ENCODE data around the gene NHLH1.

The NHLH1 gene

DNA sequence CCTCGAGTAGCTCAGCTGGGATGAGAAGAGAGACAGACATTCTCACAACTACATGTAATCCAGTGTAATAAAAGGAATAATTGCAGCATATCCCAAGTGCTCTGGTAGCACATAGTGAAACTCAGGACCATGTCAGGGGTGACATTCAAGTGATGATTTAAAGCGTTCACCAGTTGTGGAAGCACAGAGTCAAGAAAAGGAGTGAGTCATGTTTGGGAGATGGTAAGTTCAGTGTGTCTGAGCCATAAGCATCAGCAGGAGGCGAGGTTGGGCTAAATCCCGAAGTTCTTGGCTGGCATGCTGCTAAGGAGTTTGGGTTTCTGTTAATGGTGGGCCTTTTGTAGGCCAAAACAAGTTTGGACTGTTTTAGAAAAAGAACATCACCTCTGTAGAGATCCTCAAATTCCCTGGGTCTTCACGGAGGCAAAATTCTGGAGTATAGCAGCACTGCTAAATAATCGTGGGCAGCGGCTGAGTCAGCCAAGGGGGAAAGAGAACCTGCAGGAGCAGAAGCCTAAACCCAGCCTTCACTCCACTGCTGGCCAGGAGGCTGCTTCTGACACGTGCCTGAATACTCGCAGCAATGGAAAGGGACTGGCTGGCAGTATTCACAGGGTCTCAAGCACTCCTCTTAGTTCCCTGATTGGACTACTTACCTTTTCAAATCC is 7.2 kb upstream of the NHLH1 start:
- DNase-seq = no peak

DNA sequence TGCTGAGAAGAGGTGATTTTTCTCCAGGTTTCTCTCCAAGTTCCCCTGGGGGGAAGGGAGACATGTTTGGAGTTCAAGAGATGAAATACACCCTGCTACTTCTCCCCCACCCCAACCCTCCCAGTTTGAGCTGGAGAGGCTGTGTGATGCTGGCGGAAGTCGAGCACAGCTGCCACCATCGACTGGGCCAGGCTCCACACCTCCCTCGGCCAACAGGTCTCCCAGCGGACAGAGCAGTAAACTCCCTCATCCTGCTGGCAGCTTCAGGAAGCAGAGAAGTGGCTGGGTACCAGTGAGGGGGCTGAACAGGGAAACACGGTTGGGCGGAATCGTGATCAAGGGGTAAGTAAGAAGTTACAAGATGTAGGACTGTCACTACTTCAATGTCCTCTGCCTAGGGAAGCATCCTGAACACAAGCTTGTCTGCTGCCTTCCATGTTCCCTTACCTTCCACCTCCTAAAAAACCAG is 6.6 kb upstream of the NHLH1 start:
- DNase-seq = no peak

DNA sequence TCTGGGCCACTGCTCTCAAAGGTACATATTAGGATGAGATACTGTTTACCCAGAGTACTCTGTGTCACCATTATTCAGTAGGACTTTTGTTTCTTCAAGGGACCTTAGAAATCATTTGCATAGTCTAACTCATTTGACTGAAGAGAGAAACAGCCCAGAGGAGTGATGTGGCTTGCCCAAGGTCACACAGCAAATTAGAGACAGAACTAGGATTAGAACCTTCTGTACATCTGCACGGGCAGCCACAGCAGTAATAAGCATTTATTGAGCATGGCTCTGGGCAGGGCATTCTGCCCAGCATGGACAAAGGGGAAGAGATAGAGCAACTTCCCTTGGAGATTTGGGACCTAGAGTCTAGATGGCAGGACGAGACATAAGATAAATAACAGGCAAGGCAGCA is 5.7 kb upstream of the NHLH1 start:
- no peak for DNase-seq

DNA sequence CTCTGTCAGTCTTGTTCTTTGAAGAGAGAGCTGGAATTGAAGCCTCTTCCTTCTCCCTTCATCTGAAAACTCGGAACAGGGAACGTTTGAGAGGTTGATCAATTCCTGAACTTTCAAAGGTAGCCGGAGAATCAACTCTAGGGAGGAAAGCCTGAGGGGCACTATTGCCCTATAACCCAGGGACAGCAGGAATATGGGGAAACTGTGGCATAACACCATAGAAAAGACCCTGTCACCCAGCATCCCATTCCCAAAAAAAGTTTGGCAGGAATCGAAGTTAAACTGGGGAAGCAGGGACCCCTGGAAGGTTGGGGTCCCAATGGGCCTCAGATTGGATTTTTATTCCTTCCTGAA is 5.1 kb upstream of the NHLH1 start:
- DNase-seq = no peak

DNA sequence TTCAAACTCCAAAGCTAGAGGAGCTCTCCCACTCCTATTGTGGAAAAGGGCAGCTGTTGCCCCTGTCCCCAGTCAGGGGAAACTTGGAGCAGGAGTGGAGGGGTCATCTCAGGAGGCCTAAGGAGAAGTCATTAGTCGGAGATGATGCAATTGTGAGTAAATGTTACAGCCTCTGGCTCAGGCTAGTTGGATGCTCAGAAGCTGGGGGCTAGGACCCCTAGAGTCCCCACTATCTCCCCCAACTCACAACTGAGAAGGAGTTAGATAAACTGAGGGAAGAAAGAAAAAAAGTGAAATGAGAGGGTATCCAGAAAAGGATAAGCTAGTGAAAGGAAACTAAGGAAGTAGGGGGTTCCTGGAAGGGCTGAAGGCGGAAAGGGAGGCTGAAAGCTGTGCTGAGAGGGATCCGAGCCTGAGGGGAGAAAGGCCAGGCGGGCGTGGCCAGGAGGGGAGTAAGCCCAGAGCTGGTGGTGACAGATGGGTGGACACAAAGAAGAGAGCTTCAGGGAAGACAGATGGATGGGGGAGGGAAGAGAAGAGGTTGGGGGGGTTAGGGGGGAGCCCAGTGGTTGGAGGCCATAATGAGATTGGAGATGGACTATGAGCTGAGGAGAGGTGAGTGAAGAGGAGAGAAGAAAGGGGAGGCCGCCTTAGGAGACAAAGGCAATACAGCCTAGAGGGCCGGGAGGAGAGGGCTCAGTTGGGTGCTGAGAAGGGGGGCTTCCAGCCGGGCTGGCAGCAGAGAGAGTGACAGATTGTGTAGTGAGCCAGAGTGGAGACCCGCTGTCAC is 4.5 kb upstream of the NHLH1 start:
- DNase-seq = no peak

- no peak for DNase-seq
Observed at GRCh38 chr1:160363010-160363409, 3.9 kb upstream of the NHLH1 start.

DNA sequence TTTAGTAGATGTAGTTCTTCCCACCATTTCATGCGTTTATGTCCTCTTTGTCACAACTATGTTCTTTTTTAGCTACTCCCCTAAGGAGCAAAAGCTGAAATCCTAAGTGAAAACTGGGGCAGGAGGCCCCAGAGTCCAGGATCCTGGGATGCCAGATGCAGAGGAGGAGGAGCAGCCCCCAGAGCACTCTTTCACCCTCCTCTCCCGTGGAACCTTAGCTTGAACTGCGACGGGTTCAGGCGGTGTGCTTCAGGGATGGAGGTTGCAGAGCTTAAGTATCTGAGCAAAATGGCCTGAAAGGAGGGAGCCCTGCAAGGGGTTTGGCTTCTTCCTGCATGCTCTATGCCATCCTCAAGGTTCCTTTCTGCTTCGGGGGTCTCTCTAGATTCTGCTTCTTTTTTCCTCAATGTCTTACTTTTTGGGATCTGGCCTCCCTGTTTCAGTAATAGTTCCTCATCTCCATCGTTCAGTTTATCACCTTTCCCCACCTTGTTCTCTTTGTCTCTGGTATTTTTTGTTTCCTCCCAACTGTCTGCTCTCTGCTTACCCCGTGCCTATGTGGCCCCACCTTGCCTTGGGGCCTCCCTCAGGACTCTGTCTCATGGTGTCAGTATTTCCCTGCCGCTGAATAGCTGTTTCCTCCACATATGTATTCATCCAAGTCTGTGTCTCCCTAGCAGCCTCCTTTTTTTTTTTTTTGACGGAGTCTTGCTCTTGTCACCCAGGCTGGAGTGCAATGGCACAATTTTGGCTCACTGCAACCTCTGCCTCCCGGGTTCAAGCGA is 2.7 kb upstream of the NHLH1 start:
- DNase-seq = no peak

GRCh38 chr1:160365325-160365724 is 1.5 kb upstream of the NHLH1 start:
- no peak for DNase-seq

DNA sequence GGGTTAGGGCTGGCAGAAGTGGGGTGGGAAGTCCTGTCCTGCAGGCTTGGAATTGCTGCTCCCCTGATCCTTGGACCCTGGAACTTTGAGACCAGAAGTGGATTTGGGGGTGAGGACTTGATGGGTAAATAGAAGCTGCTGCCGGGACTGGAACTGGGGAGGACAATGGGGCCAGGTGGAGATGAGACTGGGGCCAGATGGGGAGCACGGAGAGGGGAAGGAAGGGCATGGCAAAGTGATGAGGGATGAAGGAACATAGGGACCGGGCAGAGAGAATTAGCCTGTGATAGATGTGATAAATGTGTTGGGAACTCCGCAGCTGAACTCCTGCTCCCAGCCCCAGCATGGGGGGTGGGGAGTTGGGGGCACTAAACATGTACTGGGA is 637 bp downstream of the NHLH1 start:
- DNase-seq = no peak

GRCh38 chr1:160367934-160368923 is 1.4 kb downstream of the NHLH1 start:
- DNase-seq = no peak

DNA sequence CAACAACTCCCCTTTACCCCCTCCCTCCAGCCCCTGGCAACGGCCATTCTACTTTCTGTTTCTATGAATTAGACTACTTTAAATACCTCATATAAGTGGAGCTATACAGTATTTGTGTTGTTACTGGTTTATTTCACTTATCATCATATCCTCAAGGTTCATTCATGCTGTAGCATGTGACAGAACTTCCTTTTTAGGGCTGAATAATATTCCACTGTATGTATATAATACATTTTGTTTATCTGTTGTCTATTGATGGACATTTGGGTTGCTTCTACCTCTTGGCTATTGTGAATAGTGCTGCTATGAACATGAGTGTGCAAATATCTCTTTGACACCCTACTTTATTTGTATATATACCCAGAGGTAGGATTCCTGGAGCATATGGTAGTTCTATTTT is 2.2 kb downstream of the NHLH1 start:
- DNase-seq = no peak

GRCh38 chr1:160370561-160371345 is 3.9 kb downstream of the NHLH1 start:
- DNase-seq = no peak

DNA sequence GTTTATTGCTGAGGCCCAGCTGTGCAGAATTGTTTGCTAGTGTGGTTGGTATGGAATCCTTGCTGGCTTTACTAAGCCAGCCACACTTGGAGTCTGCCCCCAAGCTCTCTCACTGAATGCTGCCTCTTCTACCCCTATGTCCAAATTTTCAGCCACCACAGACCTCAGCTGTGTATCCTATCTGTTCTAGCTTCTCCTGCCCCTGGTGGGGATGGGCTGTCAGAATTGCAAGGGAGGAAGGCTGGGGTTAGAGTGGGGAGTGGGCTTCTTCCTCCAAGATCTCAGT is 4.4 kb downstream of the NHLH1 start:
- DNase-seq = no peak

DNA sequence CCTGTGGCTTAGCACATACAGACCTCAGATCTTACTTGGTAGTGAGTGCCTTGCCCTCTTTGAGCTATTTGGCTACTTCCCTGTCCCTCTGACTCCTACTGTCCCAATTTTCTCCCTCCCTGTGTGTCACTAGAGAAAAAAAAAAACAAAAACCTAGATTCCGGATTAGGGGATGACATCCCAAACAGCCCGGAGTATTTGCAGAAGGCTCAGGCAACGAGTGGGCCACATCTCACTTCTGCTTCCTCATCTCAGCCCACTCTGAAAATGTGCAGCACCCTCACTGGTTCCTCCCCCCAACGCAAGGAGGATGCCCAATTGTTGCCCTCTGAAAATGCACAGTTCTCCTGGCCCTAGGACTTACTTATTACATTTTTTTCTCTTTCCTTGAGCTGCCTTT is 4.9 kb downstream of the NHLH1 start:
- DNase-seq = no peak

- DNase-seq = no peak
Observed at GRCh38 chr1:160373696-160374095, 6.8 kb downstream of the NHLH1 start.

GRCh38 chr1:160374306-160375110 is 7.6 kb downstream of the NHLH1 start:
- no peak for DNase-seq

DNA sequence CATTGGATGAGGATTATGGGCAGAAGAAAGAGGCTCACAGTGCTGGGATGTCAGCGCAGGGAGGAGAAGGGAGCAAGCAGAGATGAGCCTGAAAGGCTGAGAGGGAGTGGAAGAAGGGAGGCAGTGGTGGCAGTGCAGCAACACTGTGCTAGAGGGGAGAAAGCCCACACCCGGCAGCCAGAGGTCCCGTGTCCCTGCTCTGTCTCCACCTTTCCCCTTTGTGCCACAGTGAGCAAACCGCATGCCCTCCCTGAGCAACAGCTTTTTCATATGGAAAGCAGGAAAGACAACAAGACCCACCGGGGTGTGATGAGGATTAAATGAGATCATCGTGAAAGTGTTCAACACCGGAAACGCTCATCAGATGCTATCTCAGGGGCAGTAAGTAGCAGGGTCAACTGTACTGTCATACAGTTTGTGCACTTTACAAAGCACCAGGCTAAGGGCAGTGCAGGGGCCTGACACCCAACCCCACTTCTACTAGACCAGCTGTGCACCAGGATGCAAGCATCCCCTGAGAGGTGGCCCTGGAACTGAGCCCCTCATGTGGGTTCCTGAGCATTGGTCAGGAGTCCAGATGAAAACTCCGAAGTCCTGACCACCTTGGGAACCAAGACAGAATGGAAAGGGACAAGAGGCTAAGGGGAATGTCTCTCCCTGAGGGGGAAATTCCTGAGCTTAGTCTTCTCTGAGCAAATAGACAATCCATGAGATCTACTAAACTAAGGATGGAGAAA is 9.1 kb downstream of the NHLH1 start:
- DNase-seq = peak; percentile 37

- peak; percentile 63 for DNase-seq
Observed at GRCh38 chr1:160376525-160377131, 9.8 kb downstream of the NHLH1 start.

DNA sequence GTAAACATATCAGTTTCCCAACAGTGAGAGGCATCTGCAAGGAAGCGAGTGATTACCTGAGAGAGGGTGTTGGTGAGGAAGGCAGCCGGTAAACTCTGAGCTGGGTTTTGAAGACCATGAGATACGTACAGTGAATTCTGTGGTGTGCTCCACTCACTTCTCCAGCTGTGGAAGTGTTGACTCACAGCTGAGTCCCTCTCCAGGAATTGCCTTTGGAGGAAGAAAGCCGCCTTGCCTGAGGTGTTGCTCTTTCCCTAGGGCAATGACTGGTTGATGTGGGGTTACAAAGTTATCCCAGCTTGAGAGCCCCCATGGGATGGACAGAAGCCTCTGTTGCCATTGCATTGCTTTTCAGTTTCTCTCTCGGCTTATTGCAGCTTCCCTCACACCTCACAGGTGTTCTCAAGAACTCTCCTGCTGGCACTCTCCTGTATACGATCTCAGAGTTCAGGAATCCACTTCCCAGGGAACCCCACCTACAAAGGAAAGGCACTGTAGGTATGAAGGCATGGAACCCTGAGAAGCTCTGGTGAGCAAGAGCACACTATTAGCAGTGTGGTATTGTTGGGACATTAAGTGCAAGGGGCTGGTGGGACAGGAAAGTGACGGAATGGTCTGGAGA is 10.8 kb downstream of the NHLH1 start:
- DNase-seq = no peak

Measured in activated CD4-positive, alpha-beta T cell treated with anti-CD3 and anti-CD28 coated beads, Interleukin-2, amount 50 U/mL, for 16 hours (primary cell).